ENCODE results near the gene NAALADL2.

- TF ChIP-seq CTCF (conservative IDR thresholded peaks at IDR 0.05) = no peak
- no peak for TF ChIP-seq ZFX (IDR thresholded peaks at IDR 0.05)
These were observed 618.6 kb downstream of the NAALADL2 start for GRCh38 chr3:175477651-175478224.
